Measurements from ENCODE around the gene DNER.
"Not testable (repeated sequence)": the region's sequence is repeated elsewhere in the genome, so short reads cannot be mapped to it uniquely, and the experiment has no call there.

GRCh38 chr2:229693845-229694244 is 20.5 kb downstream of the DNER start:
- not testable (repeated sequence) for TF ChIP-seq EZH2 (IDR thresholded peaks at IDR 0.05; ENCODE audit: insufficient read depth, poor library complexity, severe bottlenecking); EZH2phosphoT487 (IDR thresholded peaks at IDR 0.05; ENCODE audit: insufficient read depth, low read depth)

All from GM23248 (cell line).